Measurements from ENCODE around the gene PTPRN2.
"Not testable (repeated sequence)": the region's sequence is repeated elsewhere in the genome, so short reads cannot be mapped to it uniquely, and the experiment has no call there.

PTPRN2 gene

DNA sequence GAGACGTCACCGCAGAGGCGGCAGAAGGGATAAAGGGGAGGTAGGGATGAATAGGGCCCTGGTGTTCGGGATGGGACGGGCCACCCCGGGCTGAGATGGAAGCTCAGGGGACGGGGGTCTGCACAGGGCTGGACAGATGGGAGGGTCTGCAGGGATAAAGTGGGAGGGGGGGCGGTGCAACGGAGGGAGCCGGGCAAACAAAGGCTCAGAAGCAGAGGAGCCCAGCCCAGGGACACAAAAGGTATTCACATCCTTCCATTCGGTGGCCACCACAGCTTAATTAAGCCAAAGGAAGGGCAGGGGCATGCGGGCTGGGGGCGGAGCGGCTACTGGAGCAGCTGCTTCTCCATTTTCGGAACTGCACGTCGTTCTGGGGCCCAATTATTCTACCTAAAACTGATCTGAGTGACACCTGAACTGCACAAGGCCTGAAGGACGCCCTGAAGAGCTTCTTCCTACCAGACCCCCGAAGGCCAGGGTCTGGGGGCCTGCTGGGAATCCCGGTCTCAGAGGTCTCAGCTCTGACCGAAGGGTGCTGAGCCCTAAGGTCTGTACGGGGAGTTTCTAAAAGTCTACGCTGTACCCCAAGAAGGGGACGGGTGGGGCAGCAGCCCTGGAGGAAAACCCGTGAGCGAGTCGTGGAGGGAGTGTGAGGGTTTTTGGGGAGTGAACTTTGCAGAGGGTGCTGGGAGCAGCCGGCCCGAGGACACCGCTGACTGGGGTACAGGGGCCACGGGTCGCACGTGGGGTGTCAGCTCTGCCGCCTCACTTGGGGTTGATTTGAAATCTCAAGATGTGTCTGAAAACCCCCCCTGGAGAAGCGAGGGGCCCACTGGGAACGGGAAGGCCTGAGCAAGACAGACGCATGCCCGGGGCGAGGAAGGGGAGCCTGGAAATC lies 916.0 kb downstream of the PTPRN2 start:
- no peak for DNase-seq

DNA sequence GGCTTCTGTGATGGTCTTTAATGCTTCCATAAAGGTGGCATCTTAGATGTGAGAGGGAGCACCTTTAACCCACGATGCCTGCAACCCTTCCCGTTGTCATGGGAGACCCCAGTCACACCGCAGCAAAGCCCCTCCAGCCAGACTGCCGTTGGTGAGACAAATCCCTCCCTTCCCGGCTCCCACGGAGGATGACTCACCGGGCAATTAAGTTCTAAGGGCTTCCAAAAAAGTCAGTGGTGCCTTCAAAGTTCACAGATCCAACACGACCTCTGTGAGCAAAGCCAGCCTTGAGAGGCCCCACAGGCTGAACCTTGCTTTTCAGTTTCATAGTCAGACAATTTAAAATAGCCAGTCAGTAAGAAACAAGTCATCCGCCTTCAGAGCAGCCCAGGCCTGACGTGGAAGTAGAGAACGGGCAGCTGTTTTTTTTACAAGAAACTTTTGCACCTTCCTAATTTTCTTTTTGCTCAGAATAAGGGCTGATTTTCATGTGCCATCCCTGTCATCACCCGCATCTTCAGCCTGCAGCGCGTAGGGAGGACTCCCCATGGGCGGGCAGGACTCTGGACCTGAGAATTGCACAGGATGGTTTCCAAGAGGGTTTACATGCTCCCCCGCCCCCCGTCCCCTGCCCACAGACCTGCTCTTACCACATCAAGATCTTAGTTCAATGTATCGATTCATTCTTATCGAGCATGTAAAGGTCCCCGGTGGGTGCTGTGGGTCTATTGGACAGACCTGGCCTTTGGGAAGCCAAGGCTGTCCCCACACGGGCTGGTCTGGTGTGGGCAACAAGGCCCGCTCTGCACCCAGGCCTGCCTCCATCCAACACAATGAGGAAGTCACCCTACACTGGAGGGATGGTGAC lies 916.9 kb downstream of the PTPRN2 start:
- DNase-seq = no peak

DNA sequence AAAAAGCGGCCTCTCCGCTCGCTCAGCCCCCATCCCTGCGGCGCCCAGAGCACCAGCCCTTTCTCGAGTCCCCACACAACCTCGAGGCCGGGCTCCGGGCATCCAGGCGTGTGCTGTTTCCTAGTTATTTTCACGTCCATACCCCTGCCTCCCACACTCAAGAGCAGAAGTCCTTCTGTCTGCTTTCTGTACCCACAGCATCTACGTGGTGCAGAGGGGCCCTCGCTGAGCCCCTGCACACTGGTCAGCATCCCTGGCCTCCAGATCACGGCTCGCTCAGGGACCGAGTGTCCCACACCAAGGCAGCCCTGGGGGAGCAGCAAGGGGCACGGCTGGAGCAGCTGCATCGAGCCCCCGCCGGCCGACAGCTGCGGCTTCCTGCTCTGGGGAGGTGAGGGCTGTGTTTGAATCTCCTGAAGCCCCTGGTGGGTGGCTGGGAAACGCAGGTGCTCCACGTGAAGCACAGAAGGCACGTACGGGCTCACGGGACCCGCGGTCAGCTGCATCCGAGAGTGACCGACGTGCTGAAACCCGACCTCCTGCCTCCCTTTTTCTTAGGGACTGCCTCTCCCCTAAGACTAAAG lies 917.8 kb downstream of the PTPRN2 start:
- DNase-seq = no peak

DNA sequence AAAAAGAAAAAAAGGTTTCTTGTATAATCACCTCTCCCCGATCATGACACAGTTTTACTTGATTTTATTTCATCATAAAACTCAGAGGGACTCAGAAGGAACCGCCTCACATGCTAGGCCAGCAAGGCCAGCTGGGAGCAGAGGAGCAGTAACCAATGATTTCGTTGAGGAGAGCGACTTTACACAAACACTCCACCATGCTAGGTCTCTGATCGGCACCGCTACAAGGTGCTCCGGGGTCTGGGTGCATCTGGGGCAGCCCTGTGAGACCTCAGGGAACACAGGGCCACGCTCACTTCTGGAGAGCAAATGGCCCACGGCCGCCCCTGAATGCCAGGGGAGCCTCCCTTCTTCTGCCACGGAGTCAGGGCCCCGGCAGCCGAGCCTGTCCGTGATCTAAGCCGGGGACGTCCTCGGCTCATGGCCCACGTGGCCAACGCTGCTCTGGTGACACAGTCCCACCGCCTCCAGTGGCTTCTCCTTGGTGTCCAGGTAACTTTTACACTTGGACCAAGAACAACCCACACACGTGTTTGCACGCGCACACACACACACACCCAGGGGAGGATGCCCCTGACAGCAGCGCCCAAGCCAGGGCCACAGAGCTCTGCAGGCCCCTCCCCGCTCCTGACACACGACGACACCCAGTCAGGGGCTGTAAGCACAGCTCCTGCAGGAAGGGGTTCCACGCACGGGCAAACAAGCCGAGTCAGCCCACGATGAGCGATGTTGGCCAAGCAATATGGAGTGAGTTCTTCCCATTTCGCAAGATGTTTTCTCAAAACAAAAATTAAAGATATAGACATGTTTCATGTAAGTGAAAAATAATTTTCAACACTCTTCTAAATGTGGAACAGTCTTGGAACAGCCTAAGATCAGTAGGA lies 918.5 kb downstream of the PTPRN2 start:
- DNase-seq = no peak

DNA sequence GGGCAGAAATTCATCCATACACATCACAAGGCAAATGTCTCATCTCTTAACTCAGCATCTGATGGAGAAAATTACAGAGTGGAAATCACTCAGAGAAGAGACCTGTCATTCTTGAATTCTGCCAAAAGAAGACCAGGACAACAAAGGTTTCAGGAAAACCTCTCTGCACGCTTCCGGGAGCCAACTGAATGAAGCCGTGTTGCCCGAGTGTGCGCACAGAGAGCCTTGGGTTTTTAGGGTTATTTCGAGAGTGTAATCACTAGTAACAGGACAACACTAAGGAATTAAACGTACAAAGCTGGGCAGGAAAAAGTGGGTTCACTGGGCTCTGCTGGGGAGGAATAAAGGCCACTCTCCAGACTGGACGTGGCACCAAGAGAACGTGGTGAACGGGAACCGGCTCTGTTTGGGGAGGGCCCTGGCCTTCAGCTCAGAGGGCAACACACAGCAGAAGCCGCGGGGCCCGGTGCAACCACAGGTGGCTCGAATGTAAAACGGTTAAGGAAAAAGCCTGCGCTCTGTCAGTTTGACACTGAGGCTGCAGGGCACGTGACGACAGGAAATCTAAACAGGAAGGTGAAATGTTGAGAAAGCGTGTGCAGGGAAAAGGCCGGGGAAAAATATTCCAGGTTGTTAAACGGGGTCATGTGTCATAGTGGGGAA lies 919.3 kb downstream of the PTPRN2 start:
- DNase-seq = no peak

DNA sequence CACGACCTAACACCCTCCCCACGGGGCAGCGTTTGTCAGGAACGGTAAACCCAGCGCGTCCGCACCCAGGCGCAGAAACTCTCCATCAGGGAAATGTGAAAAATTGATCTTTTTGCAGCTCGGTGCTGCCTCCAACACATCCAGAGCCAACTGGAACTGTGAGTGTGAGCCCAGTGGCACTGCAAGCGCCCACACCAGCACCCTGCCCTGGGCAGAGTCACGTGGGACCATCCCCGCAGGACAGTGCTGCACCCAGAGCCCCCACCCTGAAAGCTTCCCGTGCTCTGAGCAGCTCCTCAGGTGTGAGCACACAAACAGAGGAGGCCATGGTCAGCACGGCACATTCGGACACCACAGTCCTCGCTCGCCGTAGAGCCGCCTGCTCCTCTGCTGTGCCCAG lies 919.9 kb downstream of the PTPRN2 start:
- DNase-seq = no peak

DNA sequence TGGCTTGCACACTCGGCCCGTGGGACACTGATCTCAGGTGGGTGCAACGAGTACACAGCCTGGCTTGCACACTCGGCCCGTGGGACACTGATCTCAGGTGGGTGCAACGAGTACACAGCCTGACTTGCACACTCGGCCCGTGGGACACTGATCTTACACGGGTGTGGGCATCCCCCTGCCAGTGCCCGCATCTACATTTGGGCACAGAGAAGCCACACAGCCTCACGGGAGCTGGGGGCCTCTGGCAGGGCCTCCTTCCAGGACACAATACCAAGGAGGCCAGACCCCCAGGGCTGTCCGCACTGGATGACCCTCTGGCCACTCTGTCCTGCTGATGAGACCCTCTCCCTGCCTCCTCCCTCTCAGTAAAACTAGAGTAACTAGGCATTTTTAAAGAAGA lies 920.4 kb downstream of the PTPRN2 start:
- no peak for DNase-seq

DNA sequence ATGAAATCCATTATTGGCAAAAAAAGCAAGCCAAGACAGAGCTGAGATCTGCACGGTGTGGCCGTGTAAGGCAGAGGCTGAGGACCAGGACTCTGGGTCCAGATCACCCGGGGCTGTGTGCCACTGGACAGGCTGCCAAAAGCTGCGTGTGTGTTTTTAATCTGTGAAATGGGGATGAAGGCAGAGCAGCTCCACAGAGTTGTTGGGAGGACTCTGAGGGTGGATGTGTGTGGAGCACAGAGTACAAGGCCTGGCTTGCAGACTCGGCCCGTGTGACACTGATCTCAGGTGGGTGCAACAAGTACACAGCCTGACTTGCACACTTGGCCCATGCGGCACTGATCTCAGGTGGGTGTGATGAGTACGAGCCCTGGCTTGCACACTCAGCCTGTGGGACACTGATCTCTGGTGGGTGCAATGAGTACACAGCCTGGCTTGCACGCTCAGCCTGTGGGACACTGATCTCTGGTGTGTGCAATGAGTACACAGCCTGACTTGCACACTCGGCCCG lies 921.0 kb downstream of the PTPRN2 start:
- DNase-seq = no peak

DNA sequence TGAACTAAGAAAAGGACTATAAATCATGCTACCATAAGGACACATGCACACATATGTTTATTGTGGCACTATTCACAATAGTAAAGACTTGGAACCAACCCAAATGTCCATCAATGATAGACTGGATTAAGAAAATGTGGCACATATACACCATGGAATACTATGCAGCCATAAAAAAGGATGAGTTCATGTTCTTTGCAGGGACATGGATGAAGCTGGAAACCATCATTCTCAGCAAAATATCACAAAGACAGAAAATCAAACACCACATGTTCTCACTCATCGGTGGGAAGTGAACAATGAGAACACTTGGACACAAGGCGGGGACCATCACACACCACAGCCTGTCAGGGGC lies 922.0 kb downstream of the PTPRN2 start:
- DNase-seq = not testable (repeated sequence)

DNA sequence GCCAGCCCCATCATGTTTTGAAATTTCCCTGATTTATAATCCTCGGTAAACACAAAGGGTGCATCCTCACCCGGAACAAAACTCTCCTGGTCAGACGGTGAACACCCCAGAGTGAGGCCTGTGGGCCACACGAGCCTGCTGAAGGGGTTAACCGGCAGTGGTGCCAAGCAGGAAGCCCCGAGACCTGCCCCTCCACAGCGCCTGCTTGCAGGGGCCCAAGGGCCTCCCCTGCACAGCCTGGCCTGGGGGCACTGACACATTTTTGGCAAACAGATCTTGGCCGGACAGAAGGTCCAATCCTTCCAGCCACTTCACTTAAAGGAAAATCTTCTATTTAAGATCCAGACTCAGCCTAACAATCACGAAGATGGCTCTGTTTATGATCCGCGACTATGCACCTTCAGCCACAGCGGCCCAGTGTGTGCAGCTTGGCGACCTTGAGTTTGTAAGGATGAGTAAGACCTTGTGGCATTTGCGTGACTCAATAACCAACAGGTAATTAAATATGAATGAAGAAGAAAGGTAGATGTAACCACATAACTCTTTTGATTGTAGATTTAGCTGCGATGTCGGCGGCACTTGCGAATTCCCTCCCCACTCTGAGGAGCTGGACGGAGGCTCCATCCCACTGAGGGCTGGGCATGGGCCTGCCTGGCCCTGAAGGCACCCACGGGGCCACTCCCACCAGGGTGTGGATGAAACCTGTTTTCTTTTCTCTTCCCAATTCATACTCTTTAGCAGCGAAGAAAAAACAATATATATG lies 922.6 kb downstream of the PTPRN2 start:
- no peak for DNase-seq

DNA sequence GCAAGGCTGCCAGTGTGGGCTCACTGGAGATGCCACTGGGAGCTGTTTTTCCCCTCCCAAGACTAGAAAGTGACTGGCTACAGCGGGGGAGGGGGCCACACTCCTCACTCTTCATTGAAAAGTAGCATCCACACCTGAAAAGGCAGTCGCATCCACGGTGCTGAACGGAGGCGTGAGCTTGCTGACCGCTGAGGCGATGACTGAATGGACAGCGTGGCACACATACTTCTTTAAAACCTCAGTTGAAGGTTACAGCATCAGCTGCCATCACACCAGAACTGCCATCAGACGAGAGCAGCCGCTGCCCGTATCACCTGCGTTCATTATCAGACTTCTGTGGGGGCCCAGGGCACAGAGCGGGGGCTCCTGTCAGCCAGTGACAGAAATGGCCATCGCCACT lies 923.6 kb downstream of the PTPRN2 start:
- no peak for DNase-seq

DNA sequence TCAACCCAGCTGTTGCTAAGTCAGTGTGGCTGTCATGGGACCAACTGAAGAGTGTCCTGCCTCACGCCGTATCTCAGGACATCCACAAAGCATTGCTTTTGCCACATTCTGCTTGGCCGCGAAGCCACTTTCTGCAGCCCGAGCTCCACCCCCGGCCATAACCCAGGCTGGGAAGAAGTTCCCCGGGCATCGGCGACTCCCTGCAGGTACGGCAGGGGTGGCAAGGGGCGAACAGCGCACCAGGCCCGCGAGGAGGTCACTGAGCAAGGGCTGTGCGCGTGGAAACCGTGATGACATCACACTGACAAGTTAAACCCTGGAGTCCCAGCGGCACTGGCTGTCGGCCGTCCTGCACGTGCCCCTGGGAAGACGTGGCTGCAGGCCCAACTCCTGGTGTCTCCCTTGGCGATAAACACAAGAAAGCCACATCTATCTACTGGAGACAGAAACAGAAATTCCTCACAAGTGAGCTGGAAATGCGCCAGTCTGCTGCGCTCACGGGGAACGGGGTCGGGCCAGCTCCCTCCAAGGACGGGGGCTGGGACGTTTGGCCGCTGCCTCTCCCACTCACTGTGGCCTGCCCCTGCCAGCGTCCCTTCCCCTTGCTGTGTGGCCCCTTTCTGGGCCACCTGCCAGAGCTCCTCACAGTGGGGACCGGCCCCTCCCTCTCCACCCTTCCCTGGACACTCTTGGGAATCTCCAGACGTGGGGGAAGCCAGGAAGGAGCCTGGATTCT lies 924.5 kb downstream of the PTPRN2 start:
- no peak for DNase-seq

DNA sequence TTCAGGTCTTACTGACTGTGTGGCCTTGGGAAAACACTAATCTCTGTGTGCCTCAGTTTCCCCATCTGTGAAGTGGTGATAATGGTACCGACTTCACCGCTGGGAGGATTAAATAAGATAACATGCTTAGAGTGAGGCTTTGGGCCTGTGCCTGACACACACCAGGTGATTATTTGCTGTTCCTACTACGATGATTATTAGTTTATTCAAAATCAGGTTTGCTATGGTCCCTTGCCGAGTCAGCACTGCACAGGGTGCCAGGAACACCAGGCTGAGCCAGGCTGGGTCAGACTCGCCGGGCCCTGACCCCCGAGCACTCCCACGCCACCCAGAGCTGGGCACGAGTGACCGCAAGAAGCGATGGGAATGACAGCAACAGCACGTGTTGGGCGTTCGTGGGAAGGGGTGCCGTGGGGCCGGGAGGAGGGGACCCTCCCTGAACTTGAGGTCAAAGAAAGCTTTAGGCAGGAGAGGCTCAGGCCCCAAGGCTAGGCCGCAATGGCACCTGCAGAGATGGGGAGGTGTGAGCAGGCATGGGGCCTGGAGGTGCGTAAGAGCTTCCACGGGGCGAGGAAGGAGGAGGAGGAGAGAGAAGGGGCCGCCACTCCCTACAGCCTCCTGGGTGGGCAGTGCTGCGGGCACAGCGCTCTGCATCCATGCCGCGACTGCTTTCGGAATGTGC lies 925.4 kb downstream of the PTPRN2 start:
- DNase-seq = no peak

DNA sequence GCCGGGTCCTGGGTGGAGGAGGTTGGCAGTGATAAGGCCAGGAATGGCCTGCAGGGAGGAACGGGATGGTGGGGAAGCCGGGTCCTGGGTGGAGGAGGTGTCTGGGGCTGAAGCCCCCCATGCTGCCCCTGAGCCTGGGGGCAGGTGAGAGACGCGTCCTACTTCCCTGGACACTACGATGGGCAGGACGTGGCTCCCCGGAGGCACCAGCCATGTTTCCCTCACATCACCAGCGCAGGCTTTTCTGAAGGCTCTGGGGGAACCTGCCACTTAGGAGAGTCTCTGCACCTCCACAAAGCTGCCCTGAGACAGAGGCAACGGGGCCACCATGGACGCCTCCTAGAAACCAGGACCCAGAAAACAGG lies 926.0 kb downstream of the PTPRN2 start:
- DNase-seq = no peak

DNA sequence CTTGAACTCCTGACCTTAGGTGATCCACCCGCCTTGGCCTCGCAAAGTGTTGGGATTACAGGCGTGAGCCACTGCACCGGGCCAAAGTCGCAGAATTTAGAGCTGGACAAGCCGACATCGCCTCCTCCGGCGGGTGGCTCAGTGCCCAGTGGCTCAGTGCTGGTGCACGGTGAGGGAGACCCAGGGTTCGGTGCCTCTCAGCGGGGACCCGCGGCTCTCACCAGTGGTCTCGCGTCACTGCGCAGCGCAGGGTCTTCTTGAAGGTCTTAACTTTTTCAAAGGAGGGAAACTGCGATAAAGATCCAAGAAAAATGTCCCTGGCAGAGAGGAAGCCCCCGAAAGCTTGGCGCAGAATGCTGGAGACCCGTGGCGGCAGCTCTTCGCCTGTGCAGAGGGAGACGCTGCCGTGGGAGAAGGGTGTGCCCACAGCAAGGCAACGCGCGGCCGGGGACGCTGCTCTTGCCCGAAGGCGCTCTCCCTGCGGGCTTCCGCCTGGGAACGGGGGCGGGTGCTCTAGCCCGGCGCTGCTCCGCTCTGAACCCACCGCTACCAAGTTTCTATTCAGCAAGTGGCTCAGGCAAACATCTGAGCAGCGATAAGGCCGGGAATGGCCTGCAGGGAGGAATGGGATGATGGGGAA lies 926.5 kb downstream of the PTPRN2 start:
- no peak for DNase-seq

DNA sequence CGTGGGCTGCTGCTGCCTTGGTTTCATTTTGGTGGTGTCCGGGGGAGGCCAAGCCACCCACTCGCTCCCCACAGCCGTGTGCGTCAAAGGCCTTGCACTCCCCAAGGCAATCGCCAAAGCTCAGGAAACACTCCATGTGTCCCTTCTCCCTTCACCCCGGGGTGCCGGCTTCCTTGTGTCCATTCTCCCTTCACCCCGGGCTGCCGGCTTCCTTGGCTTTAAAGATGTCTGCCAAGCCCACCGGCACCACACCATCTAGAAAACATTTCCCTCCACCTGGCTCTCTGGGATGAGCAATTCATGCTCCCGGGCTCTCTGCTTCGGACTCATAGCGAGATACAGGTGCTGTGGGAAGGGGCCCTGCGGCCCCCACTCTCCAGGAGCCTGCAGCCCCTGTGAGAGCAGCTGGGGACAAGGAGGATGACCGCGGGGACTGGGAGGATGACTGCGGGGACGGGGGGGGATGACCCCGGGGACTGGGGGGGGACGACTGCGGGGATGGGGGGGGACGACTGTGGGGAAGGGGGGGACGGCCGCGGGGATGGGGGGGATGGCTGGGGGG lies 928.7 kb downstream of the PTPRN2 start:
- no peak for DNase-seq

DNA sequence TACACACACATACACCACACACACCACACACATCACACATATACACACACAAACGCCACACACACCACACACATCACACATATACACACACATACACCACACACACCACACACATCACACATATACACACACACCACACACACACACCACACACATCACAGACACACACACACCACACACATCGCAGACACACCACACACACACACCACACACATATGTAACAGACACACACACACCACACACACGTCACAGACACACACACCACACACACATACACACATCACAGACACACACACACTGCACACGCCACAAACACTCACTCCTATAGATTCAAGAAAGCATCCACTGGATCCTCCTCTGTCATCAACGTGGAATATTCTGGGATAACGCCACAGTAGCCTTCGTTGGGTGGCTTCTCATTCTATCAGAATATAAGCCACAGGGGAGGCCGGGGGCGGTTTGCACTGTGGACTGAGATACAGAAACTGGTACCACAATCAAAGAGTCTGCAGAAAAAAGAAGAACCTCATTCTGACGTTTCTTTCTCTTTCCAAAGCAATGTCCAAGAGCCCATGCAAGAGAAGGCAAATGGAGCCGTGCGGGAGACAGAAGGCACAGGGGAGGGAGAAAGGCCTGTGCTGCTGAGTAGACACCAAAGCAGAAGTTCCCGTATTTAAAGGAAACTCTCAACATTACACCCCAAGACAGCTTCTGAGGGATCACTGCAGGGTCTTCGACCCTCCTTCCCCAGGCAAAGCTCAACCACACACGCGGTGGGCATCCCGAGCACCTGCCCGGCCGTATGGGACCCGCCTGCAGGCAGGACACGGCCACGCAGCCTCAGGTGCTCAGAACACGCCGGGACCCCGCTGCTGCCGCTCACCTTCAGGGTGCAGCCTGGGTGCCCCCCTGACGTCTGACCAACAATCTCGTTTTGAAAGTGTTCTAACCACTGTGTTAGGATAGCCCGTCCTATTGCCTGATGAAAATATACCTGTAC lies 929.6 kb downstream of the PTPRN2 start:
- no peak for DNase-seq

Data from SIG-M5 (cell line).